Panc1 (cell line): ENCODE data around the gene MYO7B.

ENCODE experiments used
- CTCF ChIP-seq: fragments of 450-650 bp; IDR thresholded peaks from 2 replicates; pipeline ENCODE4 v1.5.1; 2017; ENCODE audit warnings: mild to moderate bottlenecking
- POLR2AphosphoS5 ChIP-seq: IDR thresholded peaks from 2 replicates; pipeline ENCODE4 v1.6.1; 2012; ENCODE audit warnings: mild to moderate bottlenecking, low read depth, low read length, moderate library complexity
- REST ChIP-seq, 2 experiments: IDR thresholded peaks; 2 replicates each; pipeline ENCODE4 v1.6.1; 2011 to 2012; ENCODE audit warnings: low read depth in 2 of 2, control low read depth in 1 of 2, low read length in 1 of 2, mild to moderate bottlenecking in 1 of 2, moderate library complexity in 1 of 2; ENCODE audit not compliant: insufficient read depth in 1 of 2
- SIN3A ChIP-seq: IDR thresholded peaks from 2 replicates; pipeline ENCODE4 v1.6.1; 2012; ENCODE audit warnings: low read depth, mild to moderate bottlenecking, low read length, moderate library complexity, borderline replicate concordance; ENCODE audit not compliant: insufficient read depth

GRCh38 chr2:127551221-127551930 lies 15.9 kb downstream of the MYO7B start:
- TF ChIP-seq CTCF, result no peak
- TF ChIP-seq POLR2AphosphoS5, result no peak
- no peak for TF ChIP-seq SIN3A
- TF ChIP-seq REST (IDR thresholded peaks at IDR 0.05; ENCODE audit: insufficient read depth in 1 of 2, low read depth in 2 of 2, low read length in 1 of 2), result no peak
